Endothelial cell (in vitro differentiated cells): ENCODE results near the gene C3orf52. TPM values are rescaled to one million over a fixed set of nuclear protein-coding genes. Genes with fewer than 3 reads are reported as not detected.

Source experiments
- DNase-seq: peaks from one replicate; pipeline ENCODE4 v3.0.0; 2021; ENCODE audit warnings: low spot score
- H3K27ac Mint-ChIP-seq: one replicate; pipeline ENCODE4 v1.8.0; 2021; ENCODE audit warnings: mixed read lengths, inconsistent platforms; ENCODE audit not compliant: unreplicated experiment
- H3K27me3 Mint-ChIP-seq: one replicate; pipeline ENCODE4 v1.8.0; 2021; ENCODE audit warnings: mild to moderate bottlenecking, moderate library complexity, mixed read lengths, inconsistent platforms; ENCODE audit not compliant: unreplicated experiment
- H3K36me3 Mint-ChIP-seq: one replicate; pipeline ENCODE4 v1.8.0; 2021; ENCODE audit warnings: mild to moderate bottlenecking, low read depth, mixed read lengths, inconsistent platforms; ENCODE audit not compliant: unreplicated experiment
- H3K4me1 Mint-ChIP-seq: one replicate; pipeline ENCODE4 v1.8.0; 2021; ENCODE audit warnings: mild to moderate bottlenecking, mixed read lengths, inconsistent platforms; ENCODE audit not compliant: unreplicated experiment
- H3K4me3 Mint-ChIP-seq: one replicate; pipeline ENCODE4 v1.8.0; 2021; ENCODE audit warnings: mild to moderate bottlenecking, mixed read lengths, inconsistent platforms; ENCODE audit not compliant: unreplicated experiment
- H3K9me3 Mint-ChIP-seq: one replicate; pipeline ENCODE4 v1.8.0; 2021; ENCODE audit warnings: mixed read lengths, inconsistent platforms; ENCODE audit not compliant: unreplicated experiment
- CTCF ChIP-seq: fragments of 200-600 bp; sonication (generic); IDR thresholded peaks from one replicate; pipeline ENCODE4 v1.5.0; 2021; ENCODE audit warnings: antibody characterized with exemption; ENCODE audit not compliant: unreplicated experiment
- total RNA-seq: library from RNA; stranded (reverse); fragmentation: NEBNext Ultra II Directional; extraction: Animal tissue kit (Norgen Biotek cat#: 25700); gene quantifications from one replicate; pipeline ENCODE4 v1.2.1, GENCODE V29; 2021; ENCODE audit not compliant: unreplicated experiment

Gene C3orf52
- total RNA-seq, 1 donor from 2014 or later = 8.3 TPM

- DNase-seq = no peak
- H3K4me3 Mint-ChIP-seq = no peak overlapping the region
- H3K27ac Mint-ChIP-seq = peak overlapping the region; percentile 5
- peaks cover 30% of the 10 kb centered on the region for H3K4me1 Mint-ChIP-seq
- no peaks in the 10 kb centered on the region for H3K36me3 Mint-ChIP-seq
- no peak for TF ChIP-seq CTCF
- peaks cover 2% of the 10 kb centered on the region for H3K27me3 Mint-ChIP-seq
- H3K9me3 Mint-ChIP-seq = no peaks in the 10 kb centered on the region
Observed at GRCh38 chr3:112128843-112129727, 42.9 kb downstream of the C3orf52 start.

- Mint-ChIP-seq H3K4me1 (peaks cover 32% of the 10 kb centered on the region), H3K9me3 (no peaks in the 10 kb centered on the region), H3K36me3 (no peaks in the 10 kb centered on the region), H3K27ac (peak overlapping the region; percentile 5), H3K4me3 (no peak overlapping the region), H3K27me3 (peaks cover 2% of the 10 kb centered on the region)
- TF ChIP-seq CTCF = no peak
- no peak for DNase-seq
Observed at GRCh38 chr3:112129925-112130637, 43.9 kb downstream of the C3orf52 start.

- Mint-ChIP-seq H3K4me1 (peaks cover 32% of the 10 kb centered on the region), H3K27ac (no peak overlapping the region), H3K9me3 (no peaks in the 10 kb centered on the region)
Observed at GRCh38 chr3:112130638-112130993, 44.4 kb downstream of the C3orf52 start.

GRCh38 chr3:112131111-112131510 lies 44.9 kb downstream of the C3orf52 start:
- no peak for DNase-seq
- H3K27ac Mint-ChIP-seq = no peak overlapping the region
- H3K4me1 Mint-ChIP-seq = peaks cover 30% of the 10 kb centered on the region
- no peaks in the 10 kb centered on the region for H3K36me3 Mint-ChIP-seq
- no peak for TF ChIP-seq CTCF
- no peak overlapping the region for H3K4me3 Mint-ChIP-seq
- H3K27me3 Mint-ChIP-seq = peaks cover 2% of the 10 kb centered on the region
- no peaks in the 10 kb centered on the region for H3K9me3 Mint-ChIP-seq

More at GRCh38 chr3:112130638-112130993, 44.4 kb downstream of the C3orf52 start:
- DNase-seq = no peak
- Mint-ChIP-seq H3K27me3 (peaks cover 2% of the 10 kb centered on the region), H3K36me3 (no peaks in the 10 kb centered on the region), H3K4me3 (no peak overlapping the region)
- TF ChIP-seq CTCF = no peak

GRCh38 chr3:112132088-112132487 lies 45.9 kb downstream of the C3orf52 start:
- no peaks in the 10 kb centered on the region for H3K9me3 Mint-ChIP-seq
- no peak for TF ChIP-seq CTCF
- H3K27me3 Mint-ChIP-seq = peaks cover 2% of the 10 kb centered on the region
- no peak for DNase-seq
- peaks cover 23% of the 10 kb centered on the region for H3K4me1 Mint-ChIP-seq
- H3K27ac Mint-ChIP-seq = no peak overlapping the region
- no peaks in the 10 kb centered on the region for H3K36me3 Mint-ChIP-seq
- no peak overlapping the region for H3K4me3 Mint-ChIP-seq
